MM.1S (cell line): ENCODE results near the gene MSRB3.

Experiments used
- DNase-seq: peaks from one replicate; pipeline ENCODE4 v3.0.0-alpha.2; 2015
- H2AFZ ChIP-seq: fragments of 300-600 bp; sonication (generic); 2 replicates; pipeline ENCODE4 v1.6.0; 2016; ENCODE audit warnings: antibody characterized with exemption, low read length
- H3F3A ChIP-seq: fragments of 300-600 bp; sonication (generic); 2 replicates; pipeline ENCODE4 v1.6.1; 2016; ENCODE audit warnings: mild to moderate bottlenecking, antibody characterized with exemption, low read length, moderate library complexity, mixed read lengths; ENCODE audit not compliant: insufficient read depth
- H3K27ac ChIP-seq: fragments of 300-600 bp; sonication (generic); 2 replicates; pipeline ENCODE4 v1.5.1; 2016; ENCODE audit warnings: mild to moderate bottlenecking, low read length
- H3K27me3 ChIP-seq: fragments of 300-600 bp; sonication (generic); replicated peaks from 2 replicates; pipeline ENCODE4 v1.6.0; 2016; ENCODE audit warnings: low read length; ENCODE audit not compliant: insufficient read depth
- H3K36me3 ChIP-seq: fragments of 300-600 bp; sonication (generic); replicated peaks from 2 replicates; pipeline ENCODE4 v1.6.1; 2016; ENCODE audit warnings: mild to moderate bottlenecking, low read length, mixed read lengths; ENCODE audit not compliant: insufficient read depth
- H3K4me1 ChIP-seq: fragments of 300-600 bp; sonication (generic); 2 replicates; pipeline ENCODE4 v1.6.1; 2016; ENCODE audit warnings: low read length, mixed read lengths
- H3K4me2 ChIP-seq: fragments of 300-600 bp; sonication (generic); 2 replicates; pipeline ENCODE4 v1.6.0; 2016; ENCODE audit warnings: low read depth, low read length
- H3K4me3 ChIP-seq: fragments of 300-600 bp; sonication (generic); 2 replicates; pipeline ENCODE4 v1.5.1; 2016; ENCODE audit warnings: low read length, mixed read lengths
- H3K79me2 ChIP-seq: fragments of 300-600 bp; sonication (generic); 2 replicates; pipeline ENCODE4 v1.6.1; 2016; ENCODE audit warnings: mixed run types, low read length, mixed read lengths
- H3K9ac ChIP-seq: fragments of 300-600 bp; sonication (generic); 2 replicates; pipeline ENCODE4 v1.6.1; 2016; ENCODE audit warnings: low read length, mixed read lengths
- H3K9me2 ChIP-seq: fragments of 300-600 bp; sonication (generic); replicated peaks from 2 replicates; pipeline ENCODE4 v1.6.1; 2016; ENCODE audit warnings: mild to moderate bottlenecking, low read length, mixed read lengths; ENCODE audit not compliant: insufficient read depth
- H3K9me3 ChIP-seq: fragments of 300-600 bp; sonication (generic); replicated peaks from 2 replicates; pipeline ENCODE4 v1.6.1; 2016; ENCODE audit warnings: mild to moderate bottlenecking, low read length, mixed read lengths; ENCODE audit not compliant: insufficient read depth
- H4K20me1 ChIP-seq: fragments of 300-600 bp; sonication (generic); 2 replicates; pipeline ENCODE4 v1.6.1; 2016; ENCODE audit warnings: mild to moderate bottlenecking, low read length, moderate library complexity, mixed read lengths; ENCODE audit not compliant: insufficient read depth
- CTCF ChIP-seq: fragments of 300-600 bp; sonication (generic); IDR thresholded peaks from 2 replicates; pipeline ENCODE4 v1.5.1; 2016; ENCODE audit warnings: antibody characterized with exemption, low read length, mixed read lengths
- EZH2 ChIP-seq: fragments of 300-600 bp; sonication (generic); optimal IDR thresholded peaks from 2 replicates; pipeline ENCODE3; 2017; ENCODE audit warnings: low read depth, mild to moderate bottlenecking, antibody characterized with exemption, low read length, mixed read lengths
- EZH2phosphoT487 ChIP-seq: fragments of 300-600 bp; sonication (generic); IDR thresholded peaks from 2 replicates; pipeline ENCODE4 v1.6.1; 2018; ENCODE audit warnings: antibody characterized with exemption, low read length

Gene MSRB3

GRCh38 chr12:65415826-65416225 lies 137.3 kb downstream of the MSRB3 start:
- Histone ChIP-seq H3K4me1 (no peaks in the 10 kb centered on the region), H3K4me3 (no peak overlapping the region), H3K9me3 (no peaks in the 10 kb centered on the region), H2AFZ (no peak overlapping the region), H3K4me2 (no peak overlapping the region), H3K27ac (no peak overlapping the region), H3K36me3 (no peaks in the 10 kb centered on the region), H3K9ac (no peak overlapping the region), H3F3A (no peaks in the 10 kb centered on the region), H3K9me2 (no peaks in the 10 kb centered on the region), H3K79me2 (no peaks in the 10 kb centered on the region), H3K27me3 (no peaks in the 10 kb centered on the region), H4K20me1 (no peaks in the 10 kb centered on the region)
- DNase-seq: no peak
- TF ChIP-seq EZH2: no peak
- no peak for TF ChIP-seq EZH2phosphoT487
- TF ChIP-seq CTCF: no peak

GRCh38 chr12:65419284-65420072 lies 141.0 kb downstream of the MSRB3 start:
- Histone ChIP-seq H3K9me3 (no peaks in the 10 kb centered on the region), H3K4me1 (no peaks in the 10 kb centered on the region), H3K27me3 (no peaks in the 10 kb centered on the region), H3F3A (no peaks in the 10 kb centered on the region), H3K9me2 (no peaks in the 10 kb centered on the region), H4K20me1 (no peaks in the 10 kb centered on the region), H3K4me3 (no peak overlapping the region), H3K27ac (no peak overlapping the region), H2AFZ (no peak overlapping the region), H3K9ac (no peak overlapping the region), H3K36me3 (no peaks in the 10 kb centered on the region), H3K79me2 (no peaks in the 10 kb centered on the region), H3K4me2 (no peak overlapping the region)
- TF ChIP-seq CTCF (no peak), EZH2phosphoT487 (no peak), EZH2 (no peak)
- no peak for DNase-seq

- Histone ChIP-seq H3K4me1 (no peaks in the 10 kb centered on the region), H3K27ac (no peak overlapping the region), H3K79me2 (no peaks in the 10 kb centered on the region), H2AFZ (no peak overlapping the region), H3K27me3 (no peaks in the 10 kb centered on the region), H3F3A (no peaks in the 10 kb centered on the region), H3K9ac (no peak overlapping the region), H3K9me2 (no peaks in the 10 kb centered on the region), H3K4me2 (no peak overlapping the region), H3K36me3 (no peaks in the 10 kb centered on the region), H3K4me3 (no peak overlapping the region), H3K9me3 (no peaks in the 10 kb centered on the region), H4K20me1 (no peaks in the 10 kb centered on the region)
- TF ChIP-seq EZH2 (no peak), EZH2phosphoT487 (no peak), CTCF (no peak)
- DNase-seq: no peak
These were observed 142.5 kb downstream of the MSRB3 start for GRCh38 chr12:65420941-65421340.
